Measurements from ENCODE around the gene PC. TPM values are rescaled to one million over a fixed set of nuclear protein-coding genes. Genes with fewer than 3 reads are reported as not detected.

Gene PC
- total RNA-seq, 4 donors from 2014 or later, result 4.7 to 7.0 (median 5.6) TPM

- Histone ChIP-seq H3K4me3 (no peak overlapping the region), H3K36me3 (peaks cover 0 to 21% of the 10 kb centered on the region in 2 donors), H3K9me3 (no peaks in the 10 kb centered on the region), H3K4me1 (no peaks in the 10 kb centered on the region), H3K27me3 (no peaks in the 10 kb centered on the region), H3K27ac (no peak overlapping the region)
- no peak for ATAC-seq
- no peak for TF ChIP-seq POLR2A (IDR thresholded peaks at IDR 0.05)
- WGBS, 2 donors (ENCODE audit: low coverage in 1 of 2), result 82% methylated on average over 4 to 6 of the region's 7 CpGs
Measured at GRCh38 chr11:66866511-66866986, 91.6 kb downstream of the PC start.

- no peaks in the 10 kb centered on the region for H3K27me3 ChIP-seq
- H3K36me3 ChIP-seq, result peaks cover 0 to 16% of the 10 kb centered on the region in 2 donors
- H3K9me3 ChIP-seq, result no peaks in the 10 kb centered on the region
- 100% methylated on average over 3 of the region's 23 CpGs; no CpG with 5 or more reads in 1 of the 2 donors for WGBS, 2 donors (ENCODE audit: low coverage in 1 of 2)
- no peak for ATAC-seq
- TF ChIP-seq POLR2A (IDR thresholded peaks at IDR 0.05) (no peak), POLR2AphosphoS5 (IDR thresholded peaks at IDR 0.05) (no peak), EP300 (IDR thresholded peaks at IDR 0.05) (no peak), CTCF (IDR thresholded peaks at IDR 0.05) (no peak)
- no peak overlapping the region for H3K4me3 ChIP-seq
- no peak overlapping the region for H3K27ac ChIP-seq
- H3K4me1 ChIP-seq, result no peaks in the 10 kb centered on the region
Measured at GRCh38 chr11:66866007-66866406, 92.2 kb downstream of the PC start.

GRCh38 chr11:66864924-66865697 is 93.1 kb downstream of the PC start:
- H3K4me3 ChIP-seq, result no peak overlapping the region
- H3K27me3 ChIP-seq, result no peaks in the 10 kb centered on the region
- 79% methylated on average over 11 of the region's 23 CpGs; no CpG with 5 or more reads in 1 of the 2 donors for WGBS, 2 donors (ENCODE audit: low coverage in 1 of 2)
- no peaks in the 10 kb centered on the region for H3K4me1 ChIP-seq
- TF ChIP-seq EP300 (IDR thresholded peaks at IDR 0.05) (no peak), POLR2A (IDR thresholded peaks at IDR 0.05) (no peak), CTCF (IDR thresholded peaks at IDR 0.05) (no peak), POLR2AphosphoS5 (IDR thresholded peaks at IDR 0.05) (no peak)
- H3K9me3 ChIP-seq, result no peaks in the 10 kb centered on the region
- H3K27ac ChIP-seq, result no peak overlapping the region
- no peak for ATAC-seq
- H3K36me3 ChIP-seq, result peaks cover 0 to 8% of the 10 kb centered on the region in 2 donors

GRCh38 chr11:66864172-66864901 is 93.8 kb downstream of the PC start:
- peaks cover 0 to 9% of the 10 kb centered on the region in 2 donors for H3K36me3 ChIP-seq
- H3K4me3 ChIP-seq, result no peak overlapping the region
- no peaks in the 10 kb centered on the region for H3K27me3 ChIP-seq
- TF ChIP-seq CTCF (IDR thresholded peaks at IDR 0.05), result no peak
- no peak for TF ChIP-seq POLR2A (IDR thresholded peaks at IDR 0.05)
- no peak for TF ChIP-seq EP300 (IDR thresholded peaks at IDR 0.05)
- H3K27ac ChIP-seq, result no peak overlapping the region
- WGBS, 2 donors (ENCODE audit: low coverage in 1 of 2), result 70 to 80% methylated on average over 4 to 7 of the region's 35 CpGs
- ATAC-seq, result no peak
- H3K9me3 ChIP-seq, result no peaks in the 10 kb centered on the region
- H3K4me1 ChIP-seq, result no peaks in the 10 kb centered on the region

- 60 to 100% methylated on average over 1 to 3 of the region's 31 CpGs for WGBS, 2 donors (ENCODE audit: low coverage in 1 of 2)
- H3K27me3 ChIP-seq, result no peaks in the 10 kb centered on the region
- H3K4me3 ChIP-seq, result no peak overlapping the region
- H3K36me3 ChIP-seq, result peaks cover 0 to 16% of the 10 kb centered on the region in 2 donors
- H3K9me3 ChIP-seq, result no peaks in the 10 kb centered on the region
- H3K27ac ChIP-seq, result no peak overlapping the region
- no peak for ATAC-seq
- no peaks in the 10 kb centered on the region for H3K4me1 ChIP-seq
- TF ChIP-seq EP300 (IDR thresholded peaks at IDR 0.05) (no peak), POLR2AphosphoS5 (IDR thresholded peaks at IDR 0.05) (no peak), POLR2A (IDR thresholded peaks at IDR 0.05) (no peak), CTCF (IDR thresholded peaks at IDR 0.05) (no peak)
Measured at GRCh38 chr11:66863428-66864125, 94.6 kb downstream of the PC start.
